Fibroblast of pulmonary artery (primary cell): ENCODE measurements around the gene ZMAT3.

Source experiments
- DNase-seq: peaks from one replicate; pipeline ENCODE4 v3.0.0-alpha.2; 2010; ENCODE audit warnings: low read depth
- H3K4me3 ChIP-seq: replicated peaks from 2 replicates; pipeline ENCODE4 v1.5.1; 2011; ENCODE audit warnings: low read depth, mild to moderate bottlenecking, control low read depth, low read length, moderate library complexity
- CTCF ChIP-seq: IDR thresholded peaks from 2 replicates; pipeline ENCODE4 v1.5.1; 2011; ENCODE audit warnings: mild to moderate bottlenecking, control low read depth, low read length, inconsistent platforms; ENCODE audit errors: missing control alignments

ZMAT3 gene

GRCh38 chr3:178975320-178975719 lies 96.3 kb downstream of the ZMAT3 start:
- no peak overlapping the region for H3K4me3 ChIP-seq
- DNase-seq: no peak
- no peak for TF ChIP-seq CTCF

- DNase-seq: no peak
- no peak for TF ChIP-seq CTCF
- no peak overlapping the region for H3K4me3 ChIP-seq
Measured at GRCh38 chr3:178971614-178972013, 100.0 kb downstream of the ZMAT3 start.

- no peak overlapping the region for H3K4me3 ChIP-seq
- DNase-seq: no peak
- no peak for TF ChIP-seq CTCF
Measured at GRCh38 chr3:178969004-178969700, 102.5 kb downstream of the ZMAT3 start.
